Breast epithelium (tissue), 4 donors: ENCODE results near the gene GUCA1A. TPM values are rescaled to one million over a fixed set of nuclear protein-coding genes. Genes with fewer than 3 reads are reported as not detected.

Experiments
- DNase-seq, 2 donors: peaks; one replicate each; pipeline ENCODE4 v3.0.0-alpha.2; 2019; ENCODE audit warnings: low spot score in 2 of 2
- H3K27ac ChIP-seq, 2 donors: fragments of 200-600 bp; sonication (generic) in 1 of 2; one replicate each; pipeline ENCODE4 v1.5.1; 2016 to 2019; ENCODE audit warnings: mild to moderate bottlenecking in 1 of 2
- H3K27me3 ChIP-seq, 2 donors: fragments of 200-600 bp; sonication (generic) in 1 of 2; one replicate each; pipeline versions ENCODE4 v1.5.1 to v1.6.0; 2017 to 2019; ENCODE audit warnings: control low read depth in 1 of 2, mild to moderate bottlenecking in 1 of 2
- H3K36me3 ChIP-seq: fragments of 200-600 bp; one replicate; pipeline ENCODE4 v1.5.1; 2019
- H3K4me1 ChIP-seq, 2 donors: fragments of 200-600 bp; sonication (generic); one replicate each; pipeline ENCODE4 v1.5.1; 2016 to 2019; ENCODE audit warnings: control low read depth in 1 of 2
- H3K4me3 ChIP-seq, 3 donors: fragments of 200-600 bp; sonication (generic); 1 replicate in 2 of 3; 2 replicates in 1 of 3; pipeline ENCODE4 v1.5.1; 2016 to 2019; ENCODE audit warnings: mild to moderate bottlenecking in 3 of 3, moderate library complexity in 2 of 3
- H3K9me3 ChIP-seq, 2 donors: fragments of 200-600 bp; sonication (generic) in 1 of 2; one replicate each; pipeline ENCODE4 v1.5.1; 2016 to 2019; ENCODE audit warnings: control low read depth in 1 of 2
- POLR2A ChIP-seq: fragments of 450-650 bp; IDR thresholded peaks from one replicate; pipeline ENCODE4 v1.6.1; 2016; ENCODE audit warnings: antibody characterized with exemption, mild to moderate bottlenecking, moderate library complexity
- POLR2AphosphoS5 ChIP-seq, 3 donors: sonication (generic); formaldehyde crosslinking; IDR thresholded peaks; one replicate each; pipeline ENCODE4 v1.6.1; 2017; ENCODE audit warnings: antibody characterized with exemption in 3 of 3
- intact Hi-C: fragments of 100-400 bp; cut with DNase I; formaldehyde crosslinking; loops from one replicate; pipeline ENCODE4 v1.15.1; 2023; ENCODE audit warnings: low total_unique reads
- total RNA-seq, 3 donors: library from RNA; depleted of rRNA; stranded (reverse); fragments of >200 nt; gene quantifications; one replicate each; pipeline ENCODE4 v1.1.0, GENCODE V29; 2016
- TF ChIP-seq, protein P1 (sequence below), 3 donors: fragments of 450-650 bp; IDR thresholded peaks; one replicate each; pipeline ENCODE4 v1.5.1; 2016 to 2017; ENCODE audit warnings: antibody characterized with exemption in 3 of 3, mild to moderate bottlenecking in 3 of 3, moderate library complexity in 3 of 3

Gene GUCA1A
- total RNA-seq, 3 donors from 2014 or later, result not detected

GRCh38 chr6:42140032-42140431 is 33.1 kb upstream of the GUCA1A start:
- DNase-seq, result no peak
- no peaks in the 10 kb centered on the region for H3K27me3 ChIP-seq

GRCh38 chr6:42140756-42141602 is 32.2 kb upstream of the GUCA1A start:
- TF ChIP-seq POLR2AphosphoS5 (IDR thresholded peaks at IDR 0.05) (no peak), POLR2A (no peak)
- TF ChIP-seq, protein P1, sequence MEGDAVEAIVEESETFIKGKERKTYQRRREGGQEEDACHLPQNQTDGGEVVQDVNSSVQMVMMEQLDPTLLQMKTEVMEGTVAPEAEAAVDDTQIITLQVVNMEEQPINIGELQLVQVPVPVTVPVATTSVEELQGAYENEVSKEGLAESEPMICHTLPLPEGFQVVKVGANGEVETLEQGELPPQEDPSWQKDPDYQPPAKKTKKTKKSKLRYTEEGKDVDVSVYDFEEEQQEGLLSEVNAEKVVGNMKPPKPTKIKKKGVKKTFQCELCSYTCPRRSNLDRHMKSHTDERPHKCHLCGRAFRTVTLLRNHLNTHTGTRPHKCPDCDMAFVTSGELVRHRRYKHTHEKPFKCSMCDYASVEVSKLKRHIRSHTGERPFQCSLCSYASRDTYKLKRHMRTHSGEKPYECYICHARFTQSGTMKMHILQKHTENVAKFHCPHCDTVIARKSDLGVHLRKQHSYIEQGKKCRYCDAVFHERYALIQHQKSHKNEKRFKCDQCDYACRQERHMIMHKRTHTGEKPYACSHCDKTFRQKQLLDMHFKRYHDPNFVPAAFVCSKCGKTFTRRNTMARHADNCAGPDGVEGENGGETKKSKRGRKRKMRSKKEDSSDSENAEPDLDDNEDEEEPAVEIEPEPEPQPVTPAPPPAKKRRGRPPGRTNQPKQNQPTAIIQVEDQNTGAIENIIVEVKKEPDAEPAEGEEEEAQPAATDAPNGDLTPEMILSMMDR (IDR thresholded peaks at IDR 0.05), result no peak

More at GRCh38 chr6:42140032-42140431, 33.1 kb upstream of the GUCA1A start:
- H3K4me1 ChIP-seq, result peaks cover 0 to 20% of the 10 kb centered on the region in 2 donors
- H3K36me3 ChIP-seq, result no peaks in the 10 kb centered on the region
- H3K4me3 ChIP-seq, result peak overlapping the region in 1 of 3 donors; percentile 77
- no peaks in the 10 kb centered on the region for H3K9me3 ChIP-seq
- TF ChIP-seq, protein P1 (IDR thresholded peaks at IDR 0.05), result no peak
- TF ChIP-seq POLR2AphosphoS5 (IDR thresholded peaks at IDR 0.05) (no peak), POLR2A (no peak)
- H3K27ac ChIP-seq, result peak overlapping the region; percentile 35 to 54
- intact Hi-C loops, result no loop called here

GRCh38 chr6:42141603-42142117 is 31.5 kb upstream of the GUCA1A start:
- Histone ChIP-seq H3K4me1 (peaks cover 0 to 17% of the 10 kb centered on the region in 2 donors), H3K9me3 (no peaks in the 10 kb centered on the region), H3K36me3 (no peaks in the 10 kb centered on the region), H3K27ac (peak overlapping the region; percentile 95), H3K27me3 (no peaks in the 10 kb centered on the region), H3K4me3 (peak overlapping the region; percentile 67 to 77 (median 72))
- intact Hi-C loops, result no loop called here
- TF ChIP-seq, protein P1 (IDR thresholded peaks at IDR 0.05), result no peak
- DNase-seq, result no peak

More at GRCh38 chr6:42140756-42141602, 32.2 kb upstream of the GUCA1A start:
- Histone ChIP-seq H3K9me3 (no peaks in the 10 kb centered on the region), H3K4me1 (peaks cover 0 to 20% of the 10 kb centered on the region in 2 donors), H3K27me3 (no peaks in the 10 kb centered on the region), H3K27ac (peak overlapping the region; percentile 95), H3K36me3 (no peaks in the 10 kb centered on the region), H3K4me3 (peak overlapping the region; percentile 67 to 77 (median 72))
- no peak for DNase-seq
- intact Hi-C loops, result no loop called here

DNA sequence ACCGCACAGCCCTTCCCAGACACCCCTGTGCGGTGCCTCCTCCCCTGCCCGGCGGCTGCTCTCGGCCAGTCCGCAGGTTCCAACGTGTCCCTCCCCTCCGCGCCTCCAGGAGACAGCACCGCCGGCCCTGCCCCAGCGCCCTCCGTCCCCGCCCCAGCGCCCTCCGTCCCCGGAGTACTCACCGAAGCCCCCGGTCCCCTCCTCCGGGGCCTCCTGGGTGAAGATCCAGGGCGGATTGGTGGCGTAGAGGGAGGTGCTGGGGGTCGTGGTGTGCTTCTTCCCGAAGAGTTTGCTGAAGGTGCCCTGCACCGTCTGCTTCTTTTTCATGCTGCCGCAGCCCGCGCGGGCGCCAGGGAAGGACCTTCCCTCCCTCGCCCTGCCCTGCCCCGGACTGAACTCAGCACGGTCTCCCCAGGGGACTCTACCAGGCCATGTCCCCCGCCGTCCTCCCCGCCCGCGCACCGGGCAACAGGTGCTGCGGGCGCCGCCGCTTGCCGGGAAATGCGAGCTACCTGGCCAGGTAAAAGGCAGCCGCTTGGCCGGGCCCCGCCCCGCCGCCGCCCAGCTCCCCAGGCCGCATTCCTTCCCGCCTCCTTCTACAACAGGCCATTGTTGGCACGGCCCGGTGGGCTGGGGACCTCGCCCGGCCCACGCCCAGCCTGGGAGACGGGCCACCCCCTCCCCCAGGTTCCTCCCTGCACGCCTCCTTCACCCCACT is 30.9 kb upstream of the GUCA1A start, which contains the start of gene C6orf132:
Gene C6orf132, minus strand, starts transcription at position 503 of the 718 bp plus-strand sequence. Its CDS starts 176 bp downstream, at position 327.
- no peaks in the 10 kb centered on the region for H3K36me3 ChIP-seq
- peak; percentile 87 for DNase-seq
- intact Hi-C loops, result no loop called here
- no peaks in the 10 kb centered on the region for H3K9me3 ChIP-seq
- peak within 1 kb of the TSS; percentile 95 for H3K27ac ChIP-seq
- TF ChIP-seq POLR2AphosphoS5 (IDR thresholded peaks at IDR 0.05), result no peak
- TF ChIP-seq, protein P1 (IDR thresholded peaks at IDR 0.05), result peak in 1 of 3 donors; percentile 34
- no peaks in the 10 kb centered on the region for H3K27me3 ChIP-seq
- peaks cover 0 to 14% of the 10 kb centered on the region in 2 donors for H3K4me1 ChIP-seq
- H3K4me3 ChIP-seq, result peak within 1 kb of the TSS; percentile 67 to 77 (median 72)
